ENCODE measurements around the gene SCGB3A2. TPM values are rescaled to one million over a fixed set of nuclear protein-coding genes. Genes with fewer than 3 reads are reported as not detected.
"Not testable (repeated sequence)": the region's sequence is repeated elsewhere in the genome, so short reads cannot be mapped to it uniquely, and the experiment has no call there.

The SCGB3A2 gene
- total RNA-seq, 2 donors from 2014 or later, result not detected

DNA sequence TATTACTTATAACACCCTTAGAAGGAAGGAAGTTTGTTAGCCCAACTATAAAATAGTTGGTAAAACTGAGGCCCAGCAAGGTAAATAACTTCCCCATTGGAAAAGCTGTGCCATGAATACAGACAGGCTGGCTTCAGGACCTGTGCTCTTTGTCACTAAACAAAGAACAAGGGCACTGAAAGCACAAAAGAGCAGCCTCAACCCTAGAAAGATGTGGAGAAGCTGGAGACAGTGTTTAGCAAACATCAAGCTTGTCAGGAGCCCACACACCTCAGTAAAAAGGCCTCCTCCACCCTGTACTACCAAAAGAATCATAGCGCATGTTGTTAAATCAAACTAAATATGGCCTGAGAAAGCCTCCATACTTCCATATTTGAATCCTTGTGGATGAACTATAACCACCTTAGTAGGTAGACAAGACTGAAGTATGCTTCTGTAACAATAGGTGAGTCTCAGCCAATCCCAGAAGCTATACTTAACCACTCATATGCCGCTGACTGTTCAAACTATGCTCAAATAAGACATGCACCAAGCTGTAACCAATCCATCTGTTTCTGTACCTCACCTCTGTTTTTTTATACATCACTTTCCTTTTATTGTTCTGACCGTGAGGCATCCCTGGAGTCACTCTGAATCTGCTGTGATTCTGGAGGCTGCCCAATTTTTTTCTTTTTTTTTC lies 18.4 kb upstream of the SCGB3A2 start:
- DNase-seq (ENCODE audit: low spot score), result no peak
- intact Hi-C loops (cut with DNase I), result no loop called here

DNA sequence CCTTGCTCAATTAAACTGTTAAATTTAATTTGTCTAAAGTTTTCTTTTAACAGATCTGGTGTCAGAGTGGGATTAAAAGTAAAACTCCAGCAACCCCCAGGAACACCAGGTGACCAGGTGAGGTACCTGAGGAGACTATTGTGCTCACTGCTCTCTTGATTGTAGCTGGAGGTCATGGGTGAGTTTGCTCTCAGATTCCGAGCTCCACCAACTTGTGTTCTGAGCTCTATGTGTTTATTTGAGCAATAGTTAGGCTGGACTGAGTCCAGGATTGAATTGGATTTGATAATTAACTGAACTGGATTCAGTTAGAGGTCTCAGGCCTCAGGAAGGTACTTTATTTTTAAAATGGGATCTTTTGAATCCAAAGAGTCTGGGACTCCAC lies 17.9 kb upstream of the SCGB3A2 start:
- DNase-seq (ENCODE audit: low spot score), result no peak
- intact Hi-C loops (cut with DNase I), result no loop called here

- intact Hi-C loops (cut with DNase I), result no loop called here
- DNase-seq (ENCODE audit: low spot score), result no peak
These were observed 14.9 kb upstream of the SCGB3A2 start for GRCh38 chr5:147863454-147864158.

GRCh38 chr5:147869112-147869511 lies 9.4 kb upstream of the SCGB3A2 start:
- intact Hi-C loops (cut with DNase I), result no loop called here

GRCh38 chr5:147869892-147870291 lies 8.6 kb upstream of the SCGB3A2 start:
- DNase-seq (ENCODE audit: low spot score); intact Hi-C loops (cut with DNase I): not testable (repeated sequence)

More at GRCh38 chr5:147869112-147869511, 9.4 kb upstream of the SCGB3A2 start:
- no peak for DNase-seq (ENCODE audit: low spot score)

- intact Hi-C loops (cut with DNase I); DNase-seq (ENCODE audit: low spot score): not testable (repeated sequence)
These were observed 6.4 kb upstream of the SCGB3A2 start for GRCh38 chr5:147871980-147872549.

- DNase-seq (ENCODE audit: low spot score); intact Hi-C loops (cut with DNase I): not testable (repeated sequence)
These were observed 5.6 kb upstream of the SCGB3A2 start for GRCh38 chr5:147872744-147873435.

- DNase-seq (ENCODE audit: low spot score); intact Hi-C loops (cut with DNase I): not testable (repeated sequence)
These were observed 4.2 kb upstream of the SCGB3A2 start for GRCh38 chr5:147874118-147874875.

- no peak for DNase-seq (ENCODE audit: low spot score)
- intact Hi-C loops (cut with DNase I), result no loop called here
These were observed 3.6 kb upstream of the SCGB3A2 start for GRCh38 chr5:147874910-147875367.

DNA sequence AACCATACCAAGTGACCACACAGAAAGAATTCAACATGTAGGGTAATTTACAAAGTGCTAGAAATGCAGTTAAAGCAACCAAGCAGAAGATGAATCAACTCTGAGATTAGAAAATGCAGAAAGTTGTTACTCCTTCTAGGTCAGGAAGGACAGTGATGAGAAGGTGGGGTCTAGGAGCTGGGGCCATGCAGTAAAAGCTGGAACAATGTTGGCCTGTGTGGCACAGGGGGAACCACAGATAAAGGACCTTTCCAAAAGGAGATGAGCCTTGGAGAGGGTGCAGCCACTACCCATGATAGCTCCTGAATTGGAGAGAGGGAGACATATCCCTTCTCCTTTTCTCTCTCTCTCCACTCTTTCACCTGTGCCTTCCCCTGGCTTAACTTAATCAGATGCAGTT lies 2.4 kb upstream of the SCGB3A2 start:
- DNase-seq (ENCODE audit: low spot score), result no peak
- intact Hi-C loops (cut with DNase I), result no loop called here

GRCh38 chr5:147876626-147877025 lies 1.9 kb upstream of the SCGB3A2 start:
- intact Hi-C loops (cut with DNase I), result no loop called here
- no peak for DNase-seq (ENCODE audit: low spot score)

- no peak for DNase-seq (ENCODE audit: low spot score)
- intact Hi-C loops (cut with DNase I), result no loop called here
These were observed 1.3 kb downstream of the SCGB3A2 start for GRCh38 chr5:147879784-147880183.

DNA sequence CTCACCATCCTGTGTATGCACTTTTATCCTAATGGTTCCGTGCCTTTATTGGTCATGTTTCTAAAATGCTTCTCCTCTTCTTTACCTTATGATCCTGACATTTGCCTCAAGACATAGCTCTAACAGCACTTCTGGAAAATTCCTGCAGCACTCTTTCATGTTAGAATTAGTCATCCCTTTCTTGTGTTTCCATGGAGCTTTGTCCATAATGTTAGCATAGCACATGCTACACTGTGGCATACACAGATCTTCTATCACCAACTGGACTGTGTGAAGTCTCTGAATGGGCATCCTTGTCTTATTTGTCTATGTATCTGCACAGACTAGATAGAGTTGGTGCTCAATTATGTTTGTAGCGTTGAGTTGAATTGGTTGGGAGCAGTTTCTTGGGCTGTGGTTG lies 2.0 kb downstream of the SCGB3A2 start:
- intact Hi-C loops (cut with DNase I), result no loop called here
- no peak for DNase-seq (ENCODE audit: low spot score)

DNA sequence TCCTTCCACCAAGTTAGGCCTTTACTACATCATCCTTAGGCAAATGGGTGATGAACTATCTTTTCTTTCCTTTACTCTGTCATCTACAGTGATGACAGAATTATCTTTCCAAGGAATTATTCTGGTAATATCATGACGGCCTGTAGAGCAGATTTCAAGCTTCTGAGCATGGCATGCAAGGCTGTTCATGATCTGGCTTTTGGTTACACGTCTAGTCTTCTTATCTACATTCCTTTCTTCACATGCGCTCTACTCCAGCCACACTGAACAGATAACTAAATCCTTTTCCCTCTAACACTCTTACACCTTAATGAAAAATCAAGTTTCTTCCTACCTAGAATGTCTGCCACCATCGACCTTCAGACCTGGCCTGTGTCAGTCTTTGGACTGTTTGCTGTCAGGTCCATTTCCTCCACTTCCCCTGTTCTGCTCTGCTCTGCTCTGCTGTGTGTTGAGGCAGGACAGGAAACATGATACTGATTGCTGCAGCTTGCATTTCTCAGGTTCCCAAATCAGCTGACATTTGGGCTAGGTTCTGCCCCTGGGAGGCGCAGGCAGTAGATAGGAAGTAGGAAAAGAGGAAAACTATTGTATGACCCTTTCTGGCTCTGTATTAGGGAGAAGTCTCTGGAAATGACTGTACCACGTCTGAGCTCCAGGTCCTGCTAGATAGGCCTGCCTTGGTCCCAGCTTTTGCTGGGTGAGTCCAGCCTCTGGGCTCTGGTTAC lies 4.2 kb downstream of the SCGB3A2 start:
- intact Hi-C loops (cut with DNase I), result no loop called here

DNA sequence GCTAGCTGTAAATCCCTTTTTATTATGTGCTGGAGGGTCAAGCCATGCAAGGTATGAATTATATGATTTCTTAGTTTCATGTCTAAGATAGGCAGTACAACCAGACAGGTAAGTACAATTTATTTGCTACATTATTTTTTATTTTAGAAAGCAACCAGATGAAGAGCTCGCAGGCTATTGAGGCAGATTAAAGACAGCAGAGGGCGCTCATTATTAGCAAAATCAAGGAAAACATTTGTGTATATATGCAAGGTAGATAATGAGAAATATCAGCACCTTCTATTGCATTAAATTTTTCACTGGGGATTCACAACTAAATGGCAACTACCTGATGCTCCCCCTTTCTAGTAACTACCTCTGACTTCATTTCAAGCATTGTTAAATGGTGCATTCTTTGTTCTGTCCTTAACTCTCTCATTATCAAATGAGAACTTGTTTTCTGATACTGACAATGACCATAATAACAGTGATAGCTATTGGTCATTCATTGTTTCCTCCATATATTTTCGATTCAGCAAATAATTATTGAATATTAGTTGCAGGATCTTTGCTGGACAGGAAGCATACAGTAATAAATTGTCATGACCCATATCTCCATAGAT lies 8.6 kb downstream of the SCGB3A2 start:
- DNase-seq (ENCODE audit: low spot score), result no peak
- intact Hi-C loops (cut with DNase I), result no loop called here

More for the DNA sequence above, 4.2 kb downstream of the SCGB3A2 start:
- no peak for DNase-seq (ENCODE audit: low spot score)

DNA sequence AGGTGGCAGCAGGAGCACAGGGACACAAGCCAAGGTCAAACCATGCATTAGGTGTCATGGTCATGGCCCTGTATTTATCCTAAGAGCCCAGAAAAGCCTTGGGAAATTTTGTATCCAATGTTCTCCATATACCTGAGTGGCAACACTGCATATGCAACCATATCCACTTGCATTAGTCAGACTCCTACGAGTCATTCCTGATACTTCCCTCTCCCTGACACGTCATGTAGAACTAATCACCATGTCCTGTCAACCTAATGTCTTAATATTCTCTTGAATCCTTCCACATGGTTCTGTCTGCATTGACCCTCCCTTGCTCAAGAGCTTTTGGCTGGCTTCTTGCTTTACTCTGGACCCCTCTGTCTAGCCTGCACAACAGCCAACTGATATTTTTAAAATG lies 9.4 kb downstream of the SCGB3A2 start:
- intact Hi-C loops (cut with DNase I), result no loop called here
- no peak for DNase-seq (ENCODE audit: low spot score)

DNA sequence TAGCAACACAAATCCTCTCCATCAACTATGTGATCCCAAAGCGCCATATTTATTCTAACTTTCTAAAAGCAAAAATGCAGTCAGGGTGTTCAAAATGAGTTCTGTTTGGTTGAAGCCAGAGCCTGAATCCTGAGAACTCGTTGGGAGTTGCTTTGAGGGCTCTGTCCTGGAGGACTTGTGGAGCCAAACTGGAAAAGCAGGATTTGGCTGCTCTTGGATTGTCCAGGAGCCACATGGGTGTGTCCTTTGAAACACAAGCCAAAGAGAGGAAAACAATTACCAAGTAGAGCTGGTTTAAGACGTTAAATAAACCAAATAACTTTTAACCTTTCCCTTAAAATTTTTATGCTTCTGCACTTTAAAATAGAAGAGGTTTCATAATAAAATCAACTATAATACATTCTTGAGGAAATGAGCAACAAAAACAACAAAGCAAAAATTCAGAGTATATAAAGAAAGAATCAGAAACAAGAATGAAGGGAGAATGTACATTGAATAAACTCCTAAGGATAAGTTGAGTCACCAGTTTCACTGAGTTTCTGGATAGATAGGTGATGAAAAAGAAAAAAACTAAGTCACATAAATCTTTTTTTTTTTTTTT lies 14.3 kb downstream of the SCGB3A2 start:
- DNase-seq (ENCODE audit: low spot score), result no peak
- intact Hi-C loops (cut with DNase I), result no loop called here

GRCh38 chr5:147893820-147894219 lies 15.3 kb downstream of the SCGB3A2 start:
- intact Hi-C loops (cut with DNase I), result no loop called here
- DNase-seq (ENCODE audit: low spot score), result no peak

All from posterior vena cava (tissue), 2 donors.